Ureter (tissue), 1 donor: ENCODE measurements around the gene GNAT1. TPM values are rescaled to one million over a fixed set of nuclear protein-coding genes. Genes with fewer than 3 reads are reported as not detected.
A peak's percentile ranks its signal among the peaks of the same experiment; 100 is the strongest.

Source experiments
- DNase-seq: peaks from one replicate; pipeline ENCODE4 v3.0.0-alpha.2; 2020; ENCODE audit warnings: low spot score
- total RNA-seq: library from RNA; stranded (reverse); gene quantifications from one replicate; pipeline ENCODE4 v1.2.4, GENCODE V29; 2023
- donor health status: DM: yes; HTN: yes; CAD: no.

GNAT1 gene
- total RNA-seq, 1 donor from 2014 or later: not detected

DNA sequence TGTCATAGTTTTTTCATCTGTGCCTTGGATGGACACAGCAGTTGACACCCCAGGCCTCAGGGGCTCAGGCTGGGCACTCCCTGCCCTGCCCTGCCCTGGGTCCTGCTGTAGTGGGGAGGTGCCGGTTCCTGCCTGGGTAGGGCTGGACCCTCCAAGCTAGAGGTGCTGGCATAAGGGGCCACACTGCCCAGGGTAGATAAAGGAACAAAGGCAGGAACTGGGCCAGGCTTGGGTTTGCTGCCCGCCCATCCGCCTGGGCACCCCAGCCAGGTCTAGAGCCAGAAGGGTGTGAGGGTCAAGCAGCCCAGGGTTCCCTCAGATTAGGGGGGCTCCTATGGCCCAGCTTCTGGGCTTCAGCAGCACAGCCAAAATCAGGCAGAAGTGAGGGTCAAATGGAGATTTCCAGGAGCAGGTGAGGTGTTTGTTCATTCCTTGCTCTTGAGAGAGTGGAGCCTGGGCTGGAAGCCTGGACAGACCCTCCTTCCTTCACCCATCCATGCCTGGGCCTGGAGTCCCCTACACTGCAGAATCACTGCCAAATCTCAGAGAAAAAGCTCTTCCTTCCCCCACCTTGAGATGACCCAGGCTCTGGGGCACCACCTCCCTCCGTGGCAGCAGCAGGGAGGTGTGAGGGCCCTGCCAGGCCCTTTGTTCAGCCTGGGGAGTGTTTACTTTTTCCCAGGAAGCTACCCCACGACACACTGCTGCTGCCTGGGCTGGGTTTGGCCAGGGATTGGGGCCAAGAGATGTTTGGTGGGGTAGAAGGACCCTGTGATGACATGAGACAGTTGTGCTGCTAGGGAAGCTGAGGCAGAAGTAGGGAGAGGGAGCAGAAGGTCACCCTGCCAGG, 29.2 kb upstream of the GNAT1 start:
- DNase-seq: no peak

- peak; percentile 90 for DNase-seq
Measured at GRCh38 chr3:50163572-50164455, 27.6 kb upstream of the GNAT1 start.

DNA sequence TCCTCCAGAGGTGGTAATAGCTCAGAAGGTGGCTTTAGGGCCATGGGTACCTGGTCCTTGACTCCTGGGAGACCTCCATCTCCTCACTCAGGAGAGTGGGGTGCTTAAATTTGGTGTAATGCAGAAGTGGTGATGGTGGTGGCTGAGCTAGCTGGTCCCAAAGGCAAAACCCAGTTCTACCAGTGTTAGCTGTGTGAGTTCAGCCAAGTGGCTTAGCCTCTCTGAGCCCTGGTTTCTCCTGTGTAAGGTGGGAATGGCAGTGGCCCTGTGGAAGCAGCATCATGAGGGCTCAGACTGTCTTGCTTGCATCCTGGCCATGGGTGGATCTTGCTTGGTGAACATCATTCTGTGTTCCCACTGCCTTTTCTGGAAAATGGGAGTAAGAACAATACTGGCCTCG, 26.9 kb upstream of the GNAT1 start:
- no peak for DNase-seq

DNA sequence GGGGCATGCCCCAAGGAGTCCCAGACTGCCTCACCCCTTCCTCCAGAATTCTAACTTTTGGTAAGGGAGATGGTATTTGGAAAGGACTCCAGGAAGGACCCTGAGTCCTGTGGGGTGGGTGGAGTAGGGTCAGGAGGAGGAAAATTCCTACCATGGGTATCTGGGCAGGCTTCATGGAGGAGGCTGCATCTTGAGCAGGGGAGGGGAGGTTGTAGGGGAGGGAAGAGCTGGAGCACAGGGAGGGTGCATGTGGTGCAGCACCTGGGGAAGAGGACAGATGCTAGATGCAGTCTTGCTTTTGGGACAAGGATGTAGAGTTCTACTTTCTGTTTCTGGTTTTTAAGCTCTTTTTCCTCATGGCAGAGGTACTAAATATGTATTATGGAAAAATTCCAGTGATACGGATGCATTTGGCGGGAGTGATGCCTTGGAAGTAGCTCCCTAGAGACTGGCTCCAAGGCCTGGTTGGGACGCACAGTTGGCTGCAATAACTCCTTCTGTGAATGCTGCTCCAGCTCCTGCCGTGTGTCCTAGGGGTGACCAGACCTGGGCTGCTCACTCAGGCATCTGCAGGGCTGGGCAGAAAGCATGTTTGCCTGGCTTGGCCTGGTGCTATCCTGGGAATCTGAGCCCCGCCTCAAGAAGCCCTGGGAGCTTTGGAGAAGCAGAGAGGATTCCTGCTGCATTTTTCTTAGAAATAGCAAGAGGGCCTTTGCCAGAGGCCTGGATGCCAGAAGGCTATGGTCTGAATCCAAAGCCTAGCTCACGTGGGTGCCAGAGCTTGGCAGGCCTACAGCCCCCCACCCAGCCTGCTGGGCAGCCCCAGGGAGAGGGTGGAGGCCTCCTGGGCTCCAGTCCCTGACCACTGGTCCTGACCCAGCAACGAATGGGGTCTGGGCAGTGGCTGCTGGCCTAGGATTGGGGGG, 26.2 kb upstream of the GNAT1 start:
- DNase-seq: no peak

GRCh38 chr3:50165910-50166538, 25.4 kb upstream of the GNAT1 start:
- DNase-seq: no peak

GRCh38 chr3:50166620-50167019, 24.8 kb upstream of the GNAT1 start:
- no peak for DNase-seq

DNA sequence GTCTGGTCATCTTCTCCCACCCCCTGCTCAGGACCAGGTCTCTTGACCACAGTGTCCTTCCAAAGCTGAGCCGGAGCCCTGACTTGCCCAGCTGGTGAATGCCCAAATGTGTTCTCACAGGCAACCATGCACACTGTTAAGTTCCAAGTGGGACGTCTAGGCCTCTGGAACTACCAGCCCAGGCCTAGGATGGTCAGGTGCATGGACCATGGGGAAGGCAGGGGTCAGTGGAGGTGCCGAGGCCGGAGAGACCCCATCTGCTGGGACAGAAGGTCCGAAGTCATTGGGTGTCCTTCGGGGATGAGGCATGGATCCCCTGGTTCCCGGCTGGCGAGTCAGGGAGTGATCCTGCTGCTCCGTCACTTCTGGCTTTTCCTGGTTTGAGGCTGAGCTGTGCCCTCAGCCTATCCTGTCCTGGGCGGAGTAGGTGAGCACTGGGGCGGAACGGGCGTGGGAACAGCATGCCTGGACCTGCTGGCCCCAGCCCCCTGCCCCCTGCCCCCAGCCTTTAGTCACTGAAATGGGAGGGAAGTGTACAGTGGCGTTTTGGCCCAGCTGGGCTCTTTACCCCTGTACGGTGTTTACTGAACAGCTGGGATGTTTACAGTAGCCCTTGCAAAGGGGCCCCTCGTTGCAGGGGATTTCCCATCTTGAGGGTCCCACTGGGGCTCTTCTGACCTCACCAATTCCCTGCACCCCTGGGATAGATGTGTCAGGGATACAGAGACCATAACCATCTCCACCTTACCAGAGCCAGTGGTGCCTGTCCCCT, 24.2 kb upstream of the GNAT1 start:
- no peak for DNase-seq

GRCh38 chr3:50167841-50168209, 23.6 kb upstream of the GNAT1 start:
- no peak for DNase-seq

- DNase-seq: no peak
Measured at GRCh38 chr3:50168388-50168787, 23.0 kb upstream of the GNAT1 start.

DNA sequence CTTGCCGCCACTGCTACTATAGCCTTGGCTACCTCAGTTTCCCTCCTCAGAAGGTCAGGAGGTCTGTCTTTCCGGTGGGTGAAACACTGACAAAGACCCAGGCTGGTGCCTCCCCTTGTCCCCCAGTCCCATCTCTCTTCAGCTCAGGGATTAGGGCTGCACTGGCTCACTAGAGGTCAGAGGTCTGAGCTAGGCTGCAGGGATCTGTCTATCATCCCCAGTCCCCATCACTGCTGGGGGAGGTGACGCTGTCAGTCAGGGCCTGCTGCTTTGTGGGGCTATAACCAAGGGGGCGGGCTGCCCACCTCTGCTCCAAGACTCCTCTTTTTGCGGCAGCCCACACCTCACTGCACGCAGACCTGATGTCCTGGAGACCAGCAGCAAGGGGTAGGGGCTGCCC, 22.6 kb upstream of the GNAT1 start:
- DNase-seq: no peak

- DNase-seq: no peak
Measured at GRCh38 chr3:50169232-50169832, 22.1 kb upstream of the GNAT1 start.

GRCh38 chr3:50169858-50170257, 21.6 kb upstream of the GNAT1 start:
- DNase-seq: no peak

DNA sequence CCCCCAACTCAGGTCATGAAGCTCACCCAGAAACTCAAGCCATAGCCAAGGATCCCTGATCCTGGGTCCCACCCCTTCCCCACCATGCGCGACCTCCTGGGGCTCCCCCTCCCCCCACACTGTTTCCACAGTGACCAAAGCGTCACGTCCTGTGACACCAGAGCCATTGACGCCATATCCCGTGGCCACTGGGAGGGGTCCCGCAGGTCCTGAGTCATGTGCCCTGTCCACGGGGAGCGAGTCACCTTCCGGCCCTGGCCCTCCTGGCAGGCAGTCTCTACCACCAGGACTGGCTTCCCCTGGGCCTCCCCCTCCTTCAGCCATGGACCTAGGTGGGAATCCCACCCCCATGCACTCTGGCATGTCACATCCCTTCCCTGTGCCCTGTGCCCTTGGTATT, 20.7 kb upstream of the GNAT1 start:
- no peak for DNase-seq

DNA sequence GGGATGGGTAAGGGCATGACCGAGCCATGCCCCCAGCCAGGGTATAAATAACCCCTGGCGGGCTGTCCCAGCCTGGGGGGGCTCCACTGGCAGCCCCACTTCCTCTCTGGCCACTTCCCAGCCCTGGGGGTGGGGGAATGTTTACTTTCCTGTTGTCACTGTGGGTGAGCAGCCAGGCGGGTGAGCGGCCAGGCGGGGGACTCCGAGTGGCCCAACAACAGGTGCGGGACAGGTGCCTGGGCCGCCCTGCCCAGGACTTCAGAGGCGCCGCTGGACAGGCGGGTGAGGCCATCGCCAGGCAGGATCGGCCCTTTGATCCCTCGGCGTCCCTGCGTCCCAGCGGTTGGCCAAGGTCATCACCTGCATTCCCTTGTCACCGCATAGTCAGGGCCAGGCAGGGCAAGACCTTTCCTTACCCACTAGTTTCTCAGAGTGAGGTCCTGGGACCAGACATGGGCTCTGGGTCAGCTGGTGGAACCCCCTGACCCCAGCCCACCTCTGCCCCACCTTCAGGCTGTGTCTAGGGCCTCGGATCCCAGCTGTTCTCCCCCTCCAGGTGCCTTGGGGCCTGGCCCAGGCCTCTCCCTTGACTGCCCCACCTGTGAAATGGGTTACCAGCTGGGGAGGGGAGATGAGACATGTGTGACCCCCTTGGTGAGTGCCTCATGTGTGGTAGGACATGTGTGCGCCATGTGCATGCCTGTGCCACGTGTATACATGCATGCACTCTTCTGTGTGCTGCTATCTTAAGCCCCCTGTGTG, 19.7 kb upstream of the GNAT1 start:
- DNase-seq: no peak

- no peak for DNase-seq
Measured at GRCh38 chr3:50172626-50173220, 18.7 kb upstream of the GNAT1 start.

DNA sequence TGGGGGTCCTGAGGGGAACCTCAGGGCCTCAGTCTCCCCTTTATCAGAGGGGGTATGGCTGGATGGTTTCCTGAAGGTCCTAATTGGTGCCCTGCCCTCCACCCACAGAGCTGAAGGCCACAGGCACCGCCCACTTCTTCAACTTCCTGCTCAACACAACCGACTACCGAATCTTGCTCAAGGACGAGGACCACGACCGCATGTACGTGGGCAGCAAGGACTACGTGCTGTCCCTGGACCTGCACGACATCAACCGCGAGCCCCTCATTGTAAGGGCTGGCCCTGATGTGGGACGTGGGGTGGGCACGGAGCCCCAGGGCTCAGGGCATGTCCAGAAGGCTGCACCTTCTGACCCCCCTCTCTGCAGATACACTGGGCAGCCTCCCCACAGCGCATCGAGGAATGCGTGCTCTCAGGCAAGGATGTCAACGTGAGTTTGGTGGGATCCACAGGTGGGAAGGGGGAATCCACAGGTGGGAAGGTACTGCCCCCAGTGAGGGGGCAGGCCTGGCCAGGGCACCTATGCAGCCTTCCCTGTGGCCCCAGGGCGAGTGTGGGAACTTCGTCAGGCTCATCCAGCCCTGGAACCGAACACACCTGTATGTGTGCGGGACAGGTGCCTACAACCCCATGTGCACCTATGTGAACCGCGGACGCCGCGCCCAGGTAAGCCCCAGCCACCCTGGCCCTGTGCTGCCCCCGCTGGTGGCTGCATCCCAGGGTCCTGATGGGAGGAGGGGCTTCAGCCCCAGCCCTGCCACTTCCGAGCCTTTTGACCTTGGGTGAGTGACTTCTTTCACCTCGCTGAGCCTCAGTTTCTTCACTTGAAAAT, 17.5 kb upstream of the GNAT1 start:
- DNase-seq: no peak

DNA sequence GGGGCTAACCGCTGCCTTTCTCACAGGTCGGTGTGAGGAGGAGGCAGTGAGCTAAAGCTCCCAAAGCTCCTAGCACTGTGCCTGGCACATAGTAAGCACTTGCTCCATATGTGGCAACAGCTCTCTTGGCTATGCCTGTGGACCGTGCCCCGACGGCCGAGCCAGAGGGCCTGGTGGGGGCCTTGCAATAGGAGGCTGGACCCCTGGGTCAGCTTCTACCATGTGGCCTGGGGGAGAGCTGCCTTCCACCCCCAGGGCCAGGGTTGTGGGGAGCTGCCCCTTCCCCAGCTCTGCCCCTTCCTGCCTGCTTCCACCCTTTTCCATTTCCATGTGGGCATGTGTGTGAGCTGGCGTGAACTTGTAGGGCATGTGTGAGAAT, 16.9 kb upstream of the GNAT1 start:
- DNase-seq: no peak

GRCh38 chr3:50174947-50175524, 16.4 kb upstream of the GNAT1 start:
- DNase-seq: no peak
